ENCODE measurements around the gene CAPN12.
"Not testable (repeated sequence)": the region's sequence is repeated elsewhere in the genome, so short reads cannot be mapped to it uniquely, and the experiment has no call there.

The CAPN12 gene

GRCh38 chr19:38744298-38744681, at the start of gene CAPN12:
Gene CAPN12, minus strand, starts transcription at chr19:38744474. Its CDS starts 309 bp downstream, at chr19:38744165.
- DNase-seq (ENCODE audit: low spot score) = no peak

- no peak for DNase-seq (ENCODE audit: low spot score)
These were observed 49.4 kb upstream of the CAPN12 start for GRCh38 chr19:38793671-38794070.

- no peak for DNase-seq (ENCODE audit: low spot score)
These were observed 48.9 kb upstream of the CAPN12 start for GRCh38 chr19:38793177-38793576.

GRCh38 chr19:38792250-38793111, 48.2 kb upstream of the CAPN12 start:
- peak; percentile 56 for DNase-seq (ENCODE audit: low spot score)

- DNase-seq (ENCODE audit: low spot score) = not testable (repeated sequence)
These were observed 47.3 kb upstream of the CAPN12 start for GRCh38 chr19:38791451-38792064.

- not testable (repeated sequence) for DNase-seq (ENCODE audit: low spot score)
These were observed 46.5 kb upstream of the CAPN12 start for GRCh38 chr19:38790507-38791403.

GRCh38 chr19:38788478-38789243, 44.4 kb upstream of the CAPN12 start, which contains the start of gene LGALS7B:
Gene LGALS7B, plus strand, starts transcription at chr19:38789200. Its CDS starts 27 bp downstream, at chr19:38789227.
- DNase-seq (ENCODE audit: low spot score) = no peak

GRCh38 chr19:38786572-38787265, 42.4 kb upstream of the CAPN12 start:
- DNase-seq (ENCODE audit: low spot score) = no peak

GRCh38 chr19:38786061-38786460, 41.8 kb upstream of the CAPN12 start:
- DNase-seq (ENCODE audit: low spot score) = not testable (repeated sequence)

- DNase-seq (ENCODE audit: low spot score) = no peak
These were observed 41.0 kb upstream of the CAPN12 start for GRCh38 chr19:38785187-38785699.

GRCh38 chr19:38784224-38784623, 40.0 kb upstream of the CAPN12 start:
- no peak for DNase-seq (ENCODE audit: low spot score)

GRCh38 chr19:38782212-38782611, 37.9 kb upstream of the CAPN12 start:
- DNase-seq (ENCODE audit: low spot score) = not testable (repeated sequence)

- DNase-seq (ENCODE audit: low spot score) = no peak
These were observed 36.8 kb upstream of the CAPN12 start for GRCh38 chr19:38781058-38781457.

- no peak for DNase-seq (ENCODE audit: low spot score)
These were observed 36.2 kb upstream of the CAPN12 start for GRCh38 chr19:38780443-38780842.

GRCh38 chr19:38778733-38779132, 34.5 kb upstream of the CAPN12 start:
- no peak for DNase-seq (ENCODE audit: low spot score)

GRCh38 chr19:38774181-38774950, 30.1 kb upstream of the CAPN12 start:
- no peak for DNase-seq (ENCODE audit: low spot score)

GRCh38 chr19:38773469-38774177, 29.3 kb upstream of the CAPN12 start, which contains the start of gene LGALS7:
Gene LGALS7, minus strand, starts transcription at chr19:38773517. Its CDS starts 25 bp downstream, at chr19:38773492.
- no peak for DNase-seq (ENCODE audit: low spot score)

GRCh38 chr19:38771569-38771968, 27.3 kb upstream of the CAPN12 start:
- not testable (repeated sequence) for DNase-seq (ENCODE audit: low spot score)

GRCh38 chr19:38770949-38771275, 26.6 kb upstream of the CAPN12 start:
- DNase-seq (ENCODE audit: low spot score) = not testable (repeated sequence)
